ENCODE data around the gene RANBP9.

Gene RANBP9

DNA sequence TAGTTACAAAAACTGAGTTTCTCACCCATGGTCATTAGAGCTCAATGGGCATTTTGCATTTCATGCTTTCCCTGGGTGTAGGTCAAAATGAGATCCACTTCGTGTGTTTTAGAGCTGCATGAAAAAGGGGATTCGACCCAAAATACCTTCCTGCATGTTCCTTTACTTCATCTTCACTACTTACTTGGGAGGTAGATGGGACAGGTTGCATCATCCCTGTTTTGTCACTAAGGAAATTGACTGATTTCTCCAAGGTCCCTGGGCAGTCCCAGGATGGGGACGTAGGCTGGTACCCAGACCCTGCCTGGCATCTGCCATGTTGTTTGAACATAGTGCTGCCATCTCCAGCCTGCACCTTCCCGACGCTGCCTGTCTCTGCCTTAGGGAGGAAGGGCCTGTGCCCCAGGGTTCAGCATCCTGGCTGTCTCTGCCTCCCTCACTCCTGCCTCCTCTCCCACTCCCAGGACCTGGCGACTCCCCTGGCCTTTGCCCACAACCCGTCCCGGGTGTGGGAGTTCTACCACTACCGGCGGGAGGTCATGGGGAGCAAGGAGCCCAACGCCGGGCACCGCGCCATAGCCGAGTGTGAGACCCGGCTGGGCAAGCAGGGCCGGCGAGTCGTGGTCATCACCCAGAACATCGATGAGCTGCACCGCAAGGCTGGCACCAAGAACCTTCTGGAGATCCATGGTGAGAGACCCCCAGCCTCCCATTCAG lies 120.3 kb downstream of the RANBP9 start:
- Mint-ChIP-seq H3K27me3 (no peaks in the 10 kb centered on the region), H3K36me3 (peaks cover 15% of the 10 kb centered on the region), H3K4me1 (ENCODE audit: low read depth) (no peaks in the 10 kb centered on the region), H3K27ac (no peak overlapping the region), H3K4me3 (no peak overlapping the region), H3K9me3 (ENCODE audit: low read depth) (no peaks in the 10 kb centered on the region)

- Mint-ChIP-seq H3K9me3 (ENCODE audit: low read depth) (no peaks in the 10 kb centered on the region), H3K27me3 (no peaks in the 10 kb centered on the region), H3K4me3 (no peak overlapping the region), H3K27ac (no peak overlapping the region), H3K4me1 (ENCODE audit: low read depth) (no peaks in the 10 kb centered on the region), H3K36me3 (peaks cover 15% of the 10 kb centered on the region)
Measured at GRCh38 chr6:13590574-13591153, 121.0 kb downstream of the RANBP9 start.

- no peak overlapping the region for H3K27ac Mint-ChIP-seq
- H3K27me3 Mint-ChIP-seq = no peaks in the 10 kb centered on the region
- peaks cover 13% of the 10 kb centered on the region for H3K36me3 Mint-ChIP-seq
- H3K9me3 Mint-ChIP-seq (ENCODE audit: low read depth) = no peaks in the 10 kb centered on the region
- H3K4me1 Mint-ChIP-seq (ENCODE audit: low read depth) = no peaks in the 10 kb centered on the region
- no peak overlapping the region for H3K4me3 Mint-ChIP-seq
Measured at GRCh38 chr6:13589801-13590200, 121.8 kb downstream of the RANBP9 start.

DNA sequence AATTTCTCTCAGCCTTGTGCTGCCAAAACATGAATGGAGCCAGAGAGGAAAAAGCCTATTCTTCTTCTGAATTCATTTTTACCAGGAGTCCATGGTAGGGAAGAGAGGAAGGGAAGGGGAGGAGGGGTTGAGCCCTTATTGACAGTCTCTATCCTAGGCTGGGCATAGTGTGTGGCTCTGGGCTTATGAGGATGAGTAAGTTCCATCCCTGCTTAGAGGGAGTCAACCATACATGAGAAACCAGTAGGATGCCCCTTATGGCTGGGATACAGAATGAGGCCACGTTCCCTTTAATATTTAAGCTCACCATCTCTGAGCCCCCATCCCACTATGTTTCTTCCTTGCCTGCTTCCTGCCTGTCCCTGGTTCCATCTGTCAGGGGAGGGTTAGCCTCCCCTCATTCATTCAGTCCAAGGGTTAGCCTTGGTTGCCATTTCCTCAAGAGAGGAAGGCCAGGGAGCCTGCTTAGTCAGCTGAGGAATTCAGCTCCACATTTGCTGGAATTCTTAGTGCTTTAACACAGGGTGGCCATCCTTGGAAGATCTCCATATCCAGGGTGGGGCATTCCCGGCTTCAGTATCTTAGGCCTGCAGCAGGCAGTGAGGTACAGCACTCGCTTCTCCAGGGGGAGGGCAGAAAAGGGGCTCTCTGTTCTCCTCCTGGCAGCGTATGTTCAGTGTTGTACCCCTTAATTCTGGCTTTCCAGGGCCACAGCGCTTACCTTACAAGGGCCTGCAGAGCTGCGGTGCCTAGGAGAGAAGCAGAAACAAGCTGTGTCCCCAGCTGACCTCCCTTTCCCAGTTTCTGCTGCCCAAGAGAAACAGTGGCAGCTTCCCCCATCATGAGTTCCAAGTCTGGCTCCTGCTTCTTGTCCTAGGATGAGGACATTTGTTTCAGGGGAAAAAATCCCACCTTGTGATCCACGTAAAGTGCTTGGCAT lies 124.8 kb downstream of the RANBP9 start:
- no peaks in the 10 kb centered on the region for H3K4me1 Mint-ChIP-seq (ENCODE audit: low read depth)
- H3K27me3 Mint-ChIP-seq = no peaks in the 10 kb centered on the region
- H3K27ac Mint-ChIP-seq = no peak overlapping the region
- no peak overlapping the region for H3K4me3 Mint-ChIP-seq
- no peaks in the 10 kb centered on the region for H3K9me3 Mint-ChIP-seq (ENCODE audit: low read depth)
- H3K36me3 Mint-ChIP-seq = peaks cover 12% of the 10 kb centered on the region

GRCh38 chr6:13581700-13582229 lies 129.9 kb downstream of the RANBP9 start:
- Mint-ChIP-seq H3K27ac (no peak overlapping the region), H3K27me3 (no peaks in the 10 kb centered on the region), H3K4me3 (no peak overlapping the region), H3K4me1 (ENCODE audit: low read depth) (no peaks in the 10 kb centered on the region), H3K36me3 (peaks cover 6% of the 10 kb centered on the region), H3K9me3 (ENCODE audit: low read depth) (no peaks in the 10 kb centered on the region)

- H3K27ac Mint-ChIP-seq = no peak overlapping the region
- no peak overlapping the region for H3K4me3 Mint-ChIP-seq
- H3K4me1 Mint-ChIP-seq (ENCODE audit: low read depth) = peaks cover 11% of the 10 kb centered on the region
- peaks cover 6% of the 10 kb centered on the region for H3K36me3 Mint-ChIP-seq
- no peaks in the 10 kb centered on the region for H3K9me3 Mint-ChIP-seq (ENCODE audit: low read depth)
- no peaks in the 10 kb centered on the region for H3K27me3 Mint-ChIP-seq
Measured at GRCh38 chr6:13579911-13580310, 131.7 kb downstream of the RANBP9 start.

DNA sequence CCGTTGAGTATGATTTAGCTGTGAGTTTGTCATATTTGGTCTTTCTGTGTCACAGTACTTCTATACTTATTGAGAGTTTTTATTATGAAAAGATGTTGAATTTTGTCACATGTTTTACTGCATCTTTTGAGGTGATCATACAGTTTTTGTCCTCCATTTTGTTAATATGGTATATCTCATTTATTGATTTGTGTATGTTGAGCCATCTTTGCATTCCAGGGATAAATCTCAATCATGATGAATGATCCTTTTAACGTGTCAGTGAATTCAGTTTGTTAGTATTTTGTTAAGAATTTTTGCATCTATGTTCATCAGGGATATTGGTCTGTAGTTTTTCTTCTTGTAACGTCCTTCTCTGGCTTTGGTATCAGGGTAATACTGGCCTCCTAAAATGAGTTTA lies 133.7 kb downstream of the RANBP9 start:
- Mint-ChIP-seq H3K9me3 (ENCODE audit: low read depth) (no peaks in the 10 kb centered on the region), H3K27ac (no peak overlapping the region), H3K27me3 (no peaks in the 10 kb centered on the region)

GRCh38 chr6:13576017-13576416 lies 135.6 kb downstream of the RANBP9 start:
- Mint-ChIP-seq H3K27ac (peak overlapping the region; percentile 51), H3K27me3 (no peaks in the 10 kb centered on the region), H3K36me3 (no peaks in the 10 kb centered on the region), H3K4me1 (ENCODE audit: low read depth) (peaks cover 17% of the 10 kb centered on the region), H3K4me3 (peak overlapping the region; percentile 77), H3K9me3 (ENCODE audit: low read depth) (no peaks in the 10 kb centered on the region)

More for the DNA sequence above, 133.7 kb downstream of the RANBP9 start:
- Mint-ChIP-seq H3K4me1 (ENCODE audit: low read depth) (peaks cover 17% of the 10 kb centered on the region), H3K36me3 (peaks cover 6% of the 10 kb centered on the region), H3K4me3 (no peak overlapping the region)

- H3K27me3 Mint-ChIP-seq = no peaks in the 10 kb centered on the region
- peaks cover 17% of the 10 kb centered on the region for H3K4me1 Mint-ChIP-seq (ENCODE audit: low read depth)
- H3K9me3 Mint-ChIP-seq (ENCODE audit: low read depth) = no peaks in the 10 kb centered on the region
- no peaks in the 10 kb centered on the region for H3K36me3 Mint-ChIP-seq
- peak overlapping the region; percentile 98 for H3K27ac Mint-ChIP-seq
- peak overlapping the region; percentile 95 for H3K4me3 Mint-ChIP-seq
Measured at GRCh38 chr6:13575377-13575775, 136.3 kb downstream of the RANBP9 start.

DNA sequence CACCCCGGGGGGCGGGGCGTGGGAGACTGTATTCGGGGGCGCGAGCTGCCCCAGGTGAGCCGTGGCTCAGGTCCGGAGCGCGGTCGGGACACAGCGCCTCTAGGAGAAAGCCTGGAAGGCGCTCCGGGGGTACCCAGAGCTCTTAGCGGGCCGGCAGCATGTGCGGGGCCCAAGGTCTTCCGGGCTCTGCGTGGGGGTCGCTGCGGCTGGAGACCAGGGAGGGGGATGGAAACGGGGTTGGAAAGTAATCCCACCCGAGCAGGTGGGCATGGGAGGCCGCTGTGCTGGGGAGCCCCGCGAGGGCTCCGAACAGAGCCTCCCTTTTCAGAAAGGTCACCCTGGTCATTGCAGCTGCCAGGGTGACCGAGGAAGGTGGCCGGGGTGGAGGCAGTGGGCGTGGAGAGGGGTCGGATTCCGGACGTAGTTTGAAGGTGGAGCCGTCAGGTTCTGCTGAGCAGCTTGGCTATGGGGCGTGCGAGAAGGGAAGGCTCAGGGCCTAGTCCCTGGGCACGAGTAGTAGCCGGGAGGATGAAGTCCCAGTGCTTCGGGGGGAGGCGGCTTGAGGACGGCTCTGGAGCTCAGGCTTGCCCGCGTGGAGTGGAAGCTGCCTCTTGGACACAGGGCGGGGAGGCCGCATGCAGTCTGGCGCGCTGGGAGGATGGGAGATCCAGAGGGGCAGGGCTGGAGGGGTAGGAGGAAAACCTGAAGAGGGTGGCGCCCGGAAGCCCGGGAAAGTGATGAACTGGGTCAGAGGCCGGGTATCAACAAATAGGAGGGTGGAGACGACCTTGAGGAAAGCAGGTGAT lies 136.9 kb downstream of the RANBP9 start, which contains the start of gene SIRT5:
SIRT5 (plus strand) TSS at position 31 of the 806 bp plus-strand sequence. CDS start 9,510 bp downstream, outside the sequence.
- H3K36me3 Mint-ChIP-seq = no peaks in the 10 kb centered on the region
- no peaks in the 10 kb centered on the region for H3K9me3 Mint-ChIP-seq (ENCODE audit: low read depth)
- H3K4me1 Mint-ChIP-seq (ENCODE audit: low read depth) = peaks cover 17% of the 10 kb centered on the region
- peak within 1 kb of the TSS; percentile 95 for H3K4me3 Mint-ChIP-seq
- H3K27me3 Mint-ChIP-seq = no peaks in the 10 kb centered on the region
- peak within 1 kb of the TSS; percentile 98 for H3K27ac Mint-ChIP-seq

GRCh38 chr6:13574149-13574570 lies 137.5 kb downstream of the RANBP9 start:
- no peaks in the 10 kb centered on the region for H3K36me3 Mint-ChIP-seq
- no peaks in the 10 kb centered on the region for H3K9me3 Mint-ChIP-seq (ENCODE audit: low read depth)
- peak overlapping the region; percentile 95 for H3K4me3 Mint-ChIP-seq
- no peaks in the 10 kb centered on the region for H3K27me3 Mint-ChIP-seq
- peaks cover 17% of the 10 kb centered on the region for H3K4me1 Mint-ChIP-seq (ENCODE audit: low read depth)
- H3K27ac Mint-ChIP-seq = peak overlapping the region; percentile 98

DNA sequence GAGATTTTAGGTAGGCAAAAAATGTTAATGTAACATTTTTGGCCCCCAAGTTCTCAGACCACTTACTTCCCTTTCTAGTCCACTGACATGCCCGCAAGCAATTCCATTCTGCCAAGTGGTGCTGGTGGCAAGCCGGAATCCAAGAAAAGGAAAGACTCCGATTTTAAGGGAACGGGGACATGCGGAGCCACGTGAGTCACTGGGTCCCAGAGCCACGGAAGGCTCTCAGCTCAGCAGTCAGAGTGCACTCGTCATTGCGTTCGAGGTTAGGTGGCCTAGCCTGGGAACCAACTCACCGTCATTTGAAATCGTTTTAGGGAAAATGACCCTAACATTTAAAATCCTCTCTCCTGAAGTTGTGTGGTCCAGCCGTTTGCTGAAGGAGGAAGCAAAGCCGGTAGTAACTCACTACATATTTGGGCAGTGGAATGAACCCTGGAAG lies 137.9 kb downstream of the RANBP9 start:
- peaks cover 17% of the 10 kb centered on the region for H3K4me1 Mint-ChIP-seq (ENCODE audit: low read depth)
- H3K4me3 Mint-ChIP-seq = peak overlapping the region; percentile 84
- no peaks in the 10 kb centered on the region for H3K27me3 Mint-ChIP-seq
- H3K9me3 Mint-ChIP-seq (ENCODE audit: low read depth) = no peaks in the 10 kb centered on the region
- H3K36me3 Mint-ChIP-seq = no peaks in the 10 kb centered on the region
- peak overlapping the region; percentile 87 for H3K27ac Mint-ChIP-seq

- H3K4me3 Mint-ChIP-seq = peak overlapping the region; percentile 84
- H3K27ac Mint-ChIP-seq = peak overlapping the region; percentile 87
- H3K27me3 Mint-ChIP-seq = no peaks in the 10 kb centered on the region
Measured at GRCh38 chr6:13572951-13573654, 138.5 kb downstream of the RANBP9 start.

More at GRCh38 chr6:13572951-13573654, 138.5 kb downstream of the RANBP9 start:
- Mint-ChIP-seq H3K9me3 (ENCODE audit: low read depth) (no peaks in the 10 kb centered on the region), H3K36me3 (no peaks in the 10 kb centered on the region), H3K4me1 (ENCODE audit: low read depth) (peaks cover 17% of the 10 kb centered on the region)
